ENCODE measurements around the gene GNL1.
"Not testable (repeated sequence)": the region's sequence is repeated elsewhere in the genome, so short reads cannot be mapped to it uniquely, and the experiment has no call there.

DNA sequence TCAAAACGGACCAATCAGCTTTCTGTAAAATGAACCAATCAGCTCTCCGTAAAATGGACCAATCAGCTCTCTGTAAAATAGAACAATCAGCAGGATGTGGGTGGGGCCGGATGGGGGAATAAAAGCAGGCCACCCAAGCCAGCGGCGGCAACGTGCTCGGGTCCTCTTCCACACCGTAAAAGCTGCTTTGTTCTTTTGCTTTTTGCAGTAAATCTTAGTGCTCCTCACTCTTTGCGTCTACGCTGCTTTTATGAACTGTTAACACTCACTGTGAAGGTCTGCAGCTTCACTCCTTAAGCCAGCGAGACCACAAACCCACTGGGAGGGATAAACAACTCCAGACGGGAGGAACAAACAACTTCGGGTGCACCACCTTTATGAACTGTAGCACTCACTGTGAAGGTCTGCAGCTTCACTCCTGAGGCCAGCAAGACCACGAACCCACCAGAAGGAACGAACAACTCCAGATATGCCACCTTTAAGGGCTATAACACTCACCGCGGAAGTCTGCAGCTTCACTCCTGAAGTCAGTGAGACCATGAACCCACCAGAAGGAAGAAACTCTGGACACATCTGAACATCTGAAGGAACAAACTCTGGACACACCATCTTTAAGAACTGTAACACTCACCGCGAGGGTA, 37.7 kb downstream of the GNL1 start:
- TF ChIP-seq, protein P1, sequence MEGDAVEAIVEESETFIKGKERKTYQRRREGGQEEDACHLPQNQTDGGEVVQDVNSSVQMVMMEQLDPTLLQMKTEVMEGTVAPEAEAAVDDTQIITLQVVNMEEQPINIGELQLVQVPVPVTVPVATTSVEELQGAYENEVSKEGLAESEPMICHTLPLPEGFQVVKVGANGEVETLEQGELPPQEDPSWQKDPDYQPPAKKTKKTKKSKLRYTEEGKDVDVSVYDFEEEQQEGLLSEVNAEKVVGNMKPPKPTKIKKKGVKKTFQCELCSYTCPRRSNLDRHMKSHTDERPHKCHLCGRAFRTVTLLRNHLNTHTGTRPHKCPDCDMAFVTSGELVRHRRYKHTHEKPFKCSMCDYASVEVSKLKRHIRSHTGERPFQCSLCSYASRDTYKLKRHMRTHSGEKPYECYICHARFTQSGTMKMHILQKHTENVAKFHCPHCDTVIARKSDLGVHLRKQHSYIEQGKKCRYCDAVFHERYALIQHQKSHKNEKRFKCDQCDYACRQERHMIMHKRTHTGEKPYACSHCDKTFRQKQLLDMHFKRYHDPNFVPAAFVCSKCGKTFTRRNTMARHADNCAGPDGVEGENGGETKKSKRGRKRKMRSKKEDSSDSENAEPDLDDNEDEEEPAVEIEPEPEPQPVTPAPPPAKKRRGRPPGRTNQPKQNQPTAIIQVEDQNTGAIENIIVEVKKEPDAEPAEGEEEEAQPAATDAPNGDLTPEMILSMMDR (conservative IDR thresholded peaks at IDR 0.05; ENCODE audit: low read depth in 2 of 2) = not testable (repeated sequence)
- TF ChIP-seq POLR2AphosphoS5 (IDR thresholded peaks at IDR 0.05; ENCODE audit: low read depth); EZH2phosphoT487 (IDR thresholded peaks at IDR 0.05; ENCODE audit: unreplicated experiment); EZH2 (IDR thresholded peaks at IDR 0.05; ENCODE audit: low read depth, unreplicated experiment); STAT1 (IDR thresholded peaks at IDR 0.05; ENCODE audit: unreplicated experiment): not testable (repeated sequence)
